Spleen (tissue), 7 donors: ENCODE data around the gene ANO2.

Source experiments
- CTCF ChIP-seq, 11 experiments: fragments of 200-600 bp in 7 of 11; fragments of 450-650 bp in 4 of 11; sonication (generic) in 4 of 11; IDR thresholded peaks in 8 of 11; conservative IDR thresholded peaks in 3 of 11; 1 replicate in 7 of 11; 2 replicates in 4 of 11; pipeline versions ENCODE4 v1.4.0 to v1.8.0; 2016 to 2021; ENCODE audit warnings: antibody characterized with exemption in 11 of 11, inconsistent platforms in 4 of 11, mild to moderate bottlenecking in 1 of 11
- POLR2A ChIP-seq, 3 donors: fragments of 450-650 bp; IDR thresholded peaks; one replicate each; pipeline ENCODE4 v1.5.1; 2017; ENCODE audit warnings: antibody characterized with exemption in 3 of 3, mild to moderate bottlenecking in 1 of 3
- POLR2AphosphoS5 ChIP-seq, 3 donors: sonication (generic); formaldehyde crosslinking; IDR thresholded peaks; one replicate each; pipeline ENCODE4 v1.5.1; 2017; ENCODE audit warnings: antibody characterized with exemption in 3 of 3
- donor health status: DM: no; HTN: no; CAD: no; lungs with moderate emphysema.
- donor health status: DM: no; HTN: no; CAD: no.
- donor health status: DM: no; HTN: no; CAD: no.

GRCh38 chr12:5730962-5731361, 214.1 kb downstream of the ANO2 start:
- TF ChIP-seq CTCF (IDR thresholded peaks at IDR 0.05 in 8 of 11, conservative IDR thresholded peaks at IDR 0.05 in 3 of 11) (no peak), POLR2A (IDR thresholded peaks at IDR 0.05) (no peak), POLR2AphosphoS5 (IDR thresholded peaks at IDR 0.05) (no peak)
